Transverse colon (tissue), 4 donors: ENCODE measurements around the gene KAZN.

Source experiments
- CTCF ChIP-seq, 5 experiments: fragments of 200-600 bp in 3 of 5; fragments of 450-650 bp in 2 of 5; sonication (generic) in 3 of 5; IDR thresholded peaks; 1 replicate in 2 of 5; 2 replicates in 3 of 5; pipeline ENCODE4 v1.5.1; 2016 to 2017; ENCODE audit warnings: antibody characterized with exemption in 5 of 5, inconsistent platforms in 3 of 5, mild to moderate bottlenecking in 2 of 5, moderate library complexity in 1 of 5
- EP300 ChIP-seq: sonication (generic); formaldehyde crosslinking; IDR thresholded peaks from one replicate; pipeline ENCODE4 v1.6.1; 2017; ENCODE audit warnings: antibody characterized with exemption, low read depth
- POLR2A ChIP-seq: fragments of 450-650 bp; IDR thresholded peaks from one replicate; pipeline ENCODE4 v1.6.1; 2016; ENCODE audit warnings: antibody characterized with exemption, mild to moderate bottlenecking, moderate library complexity
- POLR2AphosphoS5 ChIP-seq, 3 donors: sonication (generic); formaldehyde crosslinking; IDR thresholded peaks; one replicate each; pipeline ENCODE4 v1.6.1; 2016; ENCODE audit warnings: antibody characterized with exemption in 3 of 3

DNA sequence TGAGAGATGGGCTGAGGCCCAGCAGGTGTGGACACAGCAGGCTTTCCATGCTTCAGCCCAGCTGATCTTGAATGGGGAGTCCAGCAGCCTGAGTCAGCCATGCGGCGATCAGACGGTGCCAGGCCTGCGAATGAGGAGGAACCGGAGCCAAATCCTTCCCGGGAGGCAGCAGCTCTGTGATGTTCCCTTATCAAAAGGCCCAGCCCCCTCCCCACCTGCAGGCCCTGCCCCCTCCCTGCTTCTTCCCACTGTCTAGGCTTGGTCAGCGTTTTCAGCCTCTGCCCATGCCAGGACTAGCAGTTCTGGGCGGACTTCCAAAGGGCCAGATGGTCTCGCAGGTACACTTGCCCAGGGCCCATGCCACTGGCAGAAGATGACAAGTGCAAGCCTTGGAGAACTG lies 253.8 kb downstream of the KAZN start:
- TF ChIP-seq POLR2AphosphoS5 (IDR thresholded peaks at IDR 0.05) (no peak), CTCF (IDR thresholded peaks at IDR 0.05) (no peak), POLR2A (no peak), EP300 (no peak)
